ENCODE results near the gene GGTA1.

GGTA1 gene

DNA sequence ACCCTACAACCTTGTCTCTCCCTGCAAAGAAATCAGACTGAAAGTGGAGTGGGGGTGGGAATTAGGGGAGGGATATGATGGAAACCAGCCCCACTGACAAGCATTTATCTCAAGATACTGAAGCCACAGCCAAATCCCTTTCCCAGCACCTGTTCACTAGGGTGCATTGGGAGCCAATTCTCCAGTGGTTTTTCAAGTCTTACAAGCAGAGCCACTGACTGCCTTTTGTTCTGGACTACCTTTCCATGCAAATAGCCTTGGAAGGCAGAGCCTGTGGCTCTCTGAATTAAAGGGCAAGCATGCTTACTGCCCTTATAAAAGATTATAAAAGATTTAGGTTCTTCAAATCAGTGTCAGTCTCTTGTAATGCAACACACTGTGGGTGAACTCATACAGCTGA, 8.8 kb upstream of the GGTA1 start:
- no peaks in the 10 kb centered on the region for H3K36me3 ChIP-seq (ENCODE audit: control insufficient read depth, insufficient read depth, low read length)
- no peaks in the 10 kb centered on the region for H3K27me3 ChIP-seq (ENCODE audit: insufficient read depth, low read length, poor library complexity)
- H3K18ac ChIP-seq (ENCODE audit: low read length), result no peak overlapping the region
- H2BK15ac ChIP-seq (replicated peaks; ENCODE audit: low read depth), result no peak overlapping the region
- H3K79me1 ChIP-seq (ENCODE audit: low read length), result no peaks in the 10 kb centered on the region
- H2BK5ac ChIP-seq (ENCODE audit: low read length), result no peak overlapping the region
- no peak overlapping the region for H4K8ac ChIP-seq (ENCODE audit: low read depth, low read length)
- H3K4me1 ChIP-seq (ENCODE audit: control insufficient read depth, low read depth, low read length), result no peaks in the 10 kb centered on the region
- no peak overlapping the region for H3K4me2 ChIP-seq (ENCODE audit: low read length)
- H3K27ac ChIP-seq (ENCODE audit: low read depth, low read length), result no peak overlapping the region
- H3K23ac ChIP-seq (ENCODE audit: low read length), result no peak overlapping the region
- no peak for DNase-seq
- no peak overlapping the region for H2BK120ac ChIP-seq (ENCODE audit: low read depth, low read length)
- no peak overlapping the region for H4K5ac ChIP-seq (ENCODE audit: low read length)
- no peaks in the 10 kb centered on the region for H3K79me2 ChIP-seq (ENCODE audit: control insufficient read depth, insufficient read depth, low read length)
- no peak overlapping the region for H3K4me3 ChIP-seq (ENCODE audit: low read length)
- H2AK5ac ChIP-seq (ENCODE audit: low read length), result no peak overlapping the region
- no peak overlapping the region for H3K4ac ChIP-seq (ENCODE audit: low read depth, low read length)
- H3K9ac ChIP-seq (ENCODE audit: low read length), result no peak overlapping the region
- no peak overlapping the region for H3K56ac ChIP-seq (ENCODE audit: low read length)

DNA sequence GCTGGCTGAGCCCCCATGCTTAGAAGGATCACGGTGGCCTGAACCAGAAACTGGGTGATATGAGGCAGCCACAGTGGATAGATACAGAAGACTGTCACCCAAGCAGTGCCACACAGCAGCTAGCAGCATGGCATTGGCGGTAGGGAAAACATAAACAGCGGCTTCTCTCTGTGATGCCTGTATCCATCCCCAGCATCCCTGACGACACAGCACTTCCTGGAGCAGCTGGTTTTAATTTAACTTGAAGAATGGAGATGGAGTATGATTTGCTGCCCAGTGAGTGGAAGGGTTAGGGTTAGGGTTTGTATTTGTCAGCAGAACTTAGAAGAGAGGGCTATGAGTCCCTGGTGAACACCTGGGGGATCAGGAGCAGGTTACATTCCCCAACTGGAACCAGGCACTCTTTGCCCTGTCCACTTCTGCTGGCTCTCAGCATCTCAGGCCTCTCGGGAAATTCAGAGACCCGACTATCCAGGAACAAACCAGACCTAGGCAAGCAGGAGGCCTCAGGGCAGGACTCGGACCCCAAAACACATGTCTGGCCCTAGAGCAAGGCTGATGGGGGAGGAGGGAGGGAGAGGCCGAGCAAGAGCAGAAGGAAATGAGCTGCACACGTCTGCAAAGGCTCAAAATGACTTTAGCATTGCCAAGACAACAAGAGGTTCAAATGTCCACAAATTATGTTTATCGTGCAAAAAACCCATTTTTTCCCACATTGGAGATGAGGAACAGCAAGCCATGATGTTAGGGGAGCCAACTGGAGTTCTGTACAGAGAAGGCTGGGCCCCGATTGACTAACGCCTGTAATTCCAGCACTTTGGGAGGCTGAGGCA, 6.5 kb upstream of the GGTA1 start:
- no peak overlapping the region for H3K27ac ChIP-seq (ENCODE audit: low read depth, low read length)
- peak overlapping the region; percentile 45 for H3K23ac ChIP-seq (ENCODE audit: low read length)
- no peak overlapping the region for H3K9ac ChIP-seq (ENCODE audit: low read length)
- no peak overlapping the region for H3K4me3 ChIP-seq (ENCODE audit: low read length)
- H3K79me2 ChIP-seq (ENCODE audit: control insufficient read depth, insufficient read depth, low read length), result no peaks in the 10 kb centered on the region
- H2BK15ac ChIP-seq (replicated peaks; ENCODE audit: low read depth), result no peak overlapping the region
- no CpG with 5 or more reads among the region's 12 CpGs for WGBS (ENCODE audit: extremely low coverage, insufficient coverage, low lambda C conversion rate)
- no peak overlapping the region for H4K8ac ChIP-seq (ENCODE audit: low read depth, low read length)
- no peak overlapping the region for H3K4ac ChIP-seq (ENCODE audit: low read depth, low read length)
- H3K18ac ChIP-seq (ENCODE audit: low read length), result no peak overlapping the region
- no peak overlapping the region for H2AK5ac ChIP-seq (ENCODE audit: low read length)
- no peak overlapping the region for H2BK5ac ChIP-seq (ENCODE audit: low read length)
- H3K4me1 ChIP-seq (ENCODE audit: control insufficient read depth, low read depth, low read length), result no peaks in the 10 kb centered on the region
- H3K79me1 ChIP-seq (ENCODE audit: low read length), result no peaks in the 10 kb centered on the region
- no peak overlapping the region for H3K4me2 ChIP-seq (ENCODE audit: low read length)
- H2BK120ac ChIP-seq (ENCODE audit: low read depth, low read length), result no peak overlapping the region
- H3K36me3 ChIP-seq (ENCODE audit: control insufficient read depth, insufficient read depth, low read length), result no peaks in the 10 kb centered on the region
- no peak overlapping the region for H3K56ac ChIP-seq (ENCODE audit: low read length)
- H4K5ac ChIP-seq (ENCODE audit: low read length), result no peak overlapping the region
- no peaks in the 10 kb centered on the region for H3K27me3 ChIP-seq (ENCODE audit: insufficient read depth, low read length, poor library complexity)
- no peak for DNase-seq

DNA sequence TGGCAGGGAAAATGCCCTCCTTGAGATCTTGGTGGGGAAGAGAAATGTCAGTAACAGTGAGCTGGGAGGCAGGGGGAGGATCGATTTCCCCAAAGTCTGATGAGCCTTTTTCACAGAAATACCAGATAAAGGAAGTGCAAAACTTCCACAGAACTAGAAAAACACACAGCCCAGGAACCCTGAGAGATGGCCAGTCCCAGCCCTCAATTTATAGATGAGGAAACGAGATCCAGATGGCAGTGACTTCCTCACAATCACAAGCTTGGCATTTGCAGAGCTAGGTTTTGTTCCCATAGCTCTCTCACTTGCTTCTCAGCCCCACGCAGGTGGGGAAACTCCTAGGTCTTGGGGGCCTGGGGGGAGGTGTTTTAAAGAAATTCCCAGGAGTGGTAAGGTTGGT, 3.8 kb upstream of the GGTA1 start:
- no peak overlapping the region for H4K5ac ChIP-seq (ENCODE audit: low read length)
- no peak overlapping the region for H3K4me2 ChIP-seq (ENCODE audit: low read length)
- no peak for DNase-seq
- H4K8ac ChIP-seq (ENCODE audit: low read depth, low read length), result no peak overlapping the region
- peaks cover 10% of the 10 kb centered on the region for H3K27me3 ChIP-seq (ENCODE audit: insufficient read depth, low read length, poor library complexity)
- no peak overlapping the region for H2BK5ac ChIP-seq (ENCODE audit: low read length)
- no peak overlapping the region for H3K4me3 ChIP-seq (ENCODE audit: low read length)
- H2BK120ac ChIP-seq (ENCODE audit: low read depth, low read length), result no peak overlapping the region
- no CpG with 5 or more reads among the region's 3 CpGs for WGBS (ENCODE audit: extremely low coverage, insufficient coverage, low lambda C conversion rate)
- no peak overlapping the region for H2BK15ac ChIP-seq (replicated peaks; ENCODE audit: low read depth)
- H3K4me1 ChIP-seq (ENCODE audit: control insufficient read depth, low read depth, low read length), result no peaks in the 10 kb centered on the region
- H3K4ac ChIP-seq (ENCODE audit: low read depth, low read length), result no peak overlapping the region
- H3K9ac ChIP-seq (ENCODE audit: low read length), result no peak overlapping the region
- peak overlapping the region; percentile 42 for H3K56ac ChIP-seq (ENCODE audit: low read length)
- H3K36me3 ChIP-seq (ENCODE audit: control insufficient read depth, insufficient read depth, low read length), result no peaks in the 10 kb centered on the region
- no peak overlapping the region for H3K23ac ChIP-seq (ENCODE audit: low read length)
- H3K27ac ChIP-seq (ENCODE audit: low read depth, low read length), result no peak overlapping the region
- H3K79me1 ChIP-seq (ENCODE audit: low read length), result no peaks in the 10 kb centered on the region
- no peak overlapping the region for H2AK5ac ChIP-seq (ENCODE audit: low read length)
- H3K79me2 ChIP-seq (ENCODE audit: control insufficient read depth, insufficient read depth, low read length), result no peaks in the 10 kb centered on the region
- H3K18ac ChIP-seq (ENCODE audit: low read length), result no peak overlapping the region

DNA sequence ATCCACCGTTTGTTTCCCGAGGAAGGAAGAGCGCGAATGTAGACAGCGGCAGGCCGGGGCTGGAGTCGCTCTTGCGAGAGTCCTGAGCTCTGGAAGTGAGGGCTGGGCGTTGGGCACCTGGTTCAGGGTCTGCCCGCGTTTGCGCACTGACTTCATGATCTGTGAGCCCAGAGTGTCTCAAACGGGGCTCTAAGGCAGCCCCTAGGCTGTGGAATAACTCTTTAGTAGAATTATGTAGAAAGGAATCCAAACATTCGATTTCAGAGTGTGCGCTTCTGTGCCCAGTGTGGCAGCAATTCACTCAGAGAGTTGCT, 478 bp upstream of the GGTA1 start:
- H3K9ac ChIP-seq (ENCODE audit: low read length), result peak overlapping the region; percentile 55

DNA sequence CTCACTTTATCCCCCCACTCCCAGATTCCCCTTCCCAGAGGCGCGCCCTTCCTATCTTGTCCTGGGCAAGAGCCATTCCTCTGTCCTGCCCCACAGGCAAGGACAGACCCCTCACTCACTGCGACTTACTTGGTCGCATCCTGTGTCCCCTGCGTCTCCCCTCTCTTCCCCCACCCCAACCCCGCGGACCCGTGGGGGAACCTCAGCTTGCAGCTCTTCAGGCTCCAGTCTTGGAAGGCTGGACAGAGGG, 542 bp downstream of the GGTA1 start:
- Histone ChIP-seq H3K36me3 (ENCODE audit: control insufficient read depth, insufficient read depth, low read length) (no peaks in the 10 kb centered on the region), H3K27me3 (ENCODE audit: insufficient read depth, low read length, poor library complexity) (peaks cover 10% of the 10 kb centered on the region), H3K79me1 (ENCODE audit: low read length) (no peaks in the 10 kb centered on the region), H2AK5ac (ENCODE audit: low read length) (no peak overlapping the region), H2BK120ac (ENCODE audit: low read depth, low read length) (no peak overlapping the region), H4K5ac (ENCODE audit: low read length) (no peak overlapping the region), H3K4me1 (ENCODE audit: control insufficient read depth, low read depth, low read length) (no peaks in the 10 kb centered on the region), H2BK15ac (replicated peaks; ENCODE audit: low read depth) (no peak overlapping the region), H2BK5ac (ENCODE audit: low read length) (no peak overlapping the region), H3K27ac (ENCODE audit: low read depth, low read length) (no peak overlapping the region), H4K8ac (ENCODE audit: low read depth, low read length) (no peak overlapping the region), H3K56ac (ENCODE audit: low read length) (peak overlapping the region; percentile 74), H3K4me3 (ENCODE audit: low read length) (no peak overlapping the region), H3K79me2 (ENCODE audit: control insufficient read depth, insufficient read depth, low read length) (no peaks in the 10 kb centered on the region), H3K18ac (ENCODE audit: low read length) (no peak overlapping the region), H3K4ac (ENCODE audit: low read depth, low read length) (no peak overlapping the region), H3K4me2 (ENCODE audit: low read length) (peak overlapping the region; percentile 87), H3K23ac (ENCODE audit: low read length) (no peak overlapping the region), H3K9ac (ENCODE audit: low read length) (peak overlapping the region; percentile 55)
- no CpG with 5 or more reads among the region's 8 CpGs for WGBS (ENCODE audit: extremely low coverage, insufficient coverage, low lambda C conversion rate)
- no peak for DNase-seq

More for the DNA sequence above, 478 bp upstream of the GGTA1 start:
- Histone ChIP-seq H3K18ac (ENCODE audit: low read length) (no peak overlapping the region), H3K23ac (ENCODE audit: low read length) (no peak overlapping the region), H3K4me2 (ENCODE audit: low read length) (peak overlapping the region; percentile 87), H2BK120ac (ENCODE audit: low read depth, low read length) (no peak overlapping the region), H2BK15ac (replicated peaks; ENCODE audit: low read depth) (no peak overlapping the region), H3K36me3 (ENCODE audit: control insufficient read depth, insufficient read depth, low read length) (no peaks in the 10 kb centered on the region), H4K5ac (ENCODE audit: low read length) (no peak overlapping the region), H3K27ac (ENCODE audit: low read depth, low read length) (no peak overlapping the region), H3K4me3 (ENCODE audit: low read length) (no peak overlapping the region), H3K56ac (ENCODE audit: low read length) (peak overlapping the region; percentile 74), H3K79me2 (ENCODE audit: control insufficient read depth, insufficient read depth, low read length) (no peaks in the 10 kb centered on the region), H3K4ac (ENCODE audit: low read depth, low read length) (no peak overlapping the region), H3K79me1 (ENCODE audit: low read length) (no peaks in the 10 kb centered on the region), H3K4me1 (ENCODE audit: control insufficient read depth, low read depth, low read length) (no peaks in the 10 kb centered on the region), H4K8ac (ENCODE audit: low read depth, low read length) (no peak overlapping the region), H2AK5ac (ENCODE audit: low read length) (no peak overlapping the region), H3K27me3 (ENCODE audit: insufficient read depth, low read length, poor library complexity) (peaks cover 10% of the 10 kb centered on the region), H2BK5ac (ENCODE audit: low read length) (no peak overlapping the region)
- no CpG with 5 or more reads among the region's 15 CpGs for WGBS (ENCODE audit: extremely low coverage, insufficient coverage, low lambda C conversion rate)
- no peak for DNase-seq

DNA sequence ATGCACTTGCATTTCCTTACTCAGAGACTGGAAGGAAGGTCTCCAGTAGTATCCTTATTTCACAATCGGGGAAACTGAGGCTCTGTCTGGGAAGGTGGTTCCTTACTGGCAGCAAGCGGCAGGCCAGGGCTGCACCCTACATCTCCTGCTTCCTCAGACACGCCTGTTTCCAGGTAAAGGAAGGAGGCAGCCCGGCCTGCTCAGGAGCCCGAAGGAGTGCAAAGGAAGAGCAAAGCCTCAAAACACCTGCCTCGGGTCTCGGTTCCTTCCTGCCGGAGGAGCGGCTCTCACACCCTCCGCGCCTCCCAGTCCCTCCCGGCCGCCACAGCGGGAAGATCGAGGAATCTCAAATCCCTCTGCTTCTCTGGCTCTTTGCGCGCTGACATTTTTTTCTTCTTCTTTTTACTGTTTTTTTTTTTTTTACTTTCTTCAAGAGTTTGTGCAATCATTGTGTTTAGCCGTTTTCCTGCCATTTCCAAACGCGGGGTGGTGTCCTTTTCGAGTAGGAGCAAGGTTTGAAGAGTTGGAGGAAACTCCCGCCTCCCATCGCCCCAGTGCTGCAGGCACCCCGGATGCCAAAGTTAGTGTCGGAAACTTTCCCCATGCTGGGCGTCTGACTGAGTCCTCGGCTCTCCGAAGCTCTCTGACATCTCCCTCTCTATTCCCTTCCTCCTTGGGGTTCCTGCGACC, 1.0 kb downstream of the GGTA1 start:
- Histone ChIP-seq H3K56ac (ENCODE audit: low read length) (no peak overlapping the region), H3K4ac (ENCODE audit: low read depth, low read length) (no peak overlapping the region), H4K8ac (ENCODE audit: low read depth, low read length) (no peak overlapping the region), H3K4me2 (ENCODE audit: low read length) (no peak overlapping the region), H3K23ac (ENCODE audit: low read length) (no peak overlapping the region), H3K79me1 (ENCODE audit: low read length) (no peaks in the 10 kb centered on the region), H2AK5ac (ENCODE audit: low read length) (no peak overlapping the region), H2BK5ac (ENCODE audit: low read length) (no peak overlapping the region), H4K5ac (ENCODE audit: low read length) (no peak overlapping the region), H3K4me1 (ENCODE audit: control insufficient read depth, low read depth, low read length) (no peaks in the 10 kb centered on the region), H3K27ac (ENCODE audit: low read depth, low read length) (no peak overlapping the region), H3K18ac (ENCODE audit: low read length) (no peak overlapping the region), H3K9ac (ENCODE audit: low read length) (no peak overlapping the region), H3K4me3 (ENCODE audit: low read length) (no peak overlapping the region), H3K27me3 (ENCODE audit: insufficient read depth, low read length, poor library complexity) (peaks cover 10% of the 10 kb centered on the region), H3K79me2 (ENCODE audit: control insufficient read depth, insufficient read depth, low read length) (no peaks in the 10 kb centered on the region), H2BK120ac (ENCODE audit: low read depth, low read length) (no peak overlapping the region), H3K36me3 (ENCODE audit: control insufficient read depth, insufficient read depth, low read length) (no peaks in the 10 kb centered on the region), H2BK15ac (replicated peaks; ENCODE audit: low read depth) (no peak overlapping the region)
- DNase-seq, result peak; percentile 18
- WGBS (ENCODE audit: extremely low coverage, insufficient coverage, low lambda C conversion rate), result no CpG with 5 or more reads among the region's 29 CpGs
